CD4-positive, alpha-beta T cell (primary cell): Measurements from ENCODE around the gene COBL. TPM values are rescaled to one million over a fixed set of nuclear protein-coding genes. Genes with fewer than 3 reads are reported as not detected.

Experiments used
- ATAC-seq: fragments of 200-7000 bp; cut with Tn5 transposase; one replicate; pipeline ENCODE4 v1.10.0; 2022; ENCODE audit warnings: mild to moderate bottlenecking; ENCODE audit not compliant: poor library complexity
- CTCF ChIA-PET: fragments of 350-600 bp; sonication (Branson Sonifier 250); formaldehyde crosslinking; loops from one replicate; lab custom pipeline; 2021; ENCODE audit warnings: antibody characterized with exemption, inconsistent platforms; lab: Charles Lee
- POLR2A ChIA-PET: fragments of 350-600 bp; sonication (Branson Sonifier 250); formaldehyde crosslinking; loops from one replicate; lab custom pipeline; 2021; ENCODE audit warnings: antibody characterized with exemption, inconsistent platforms; lab: Charles Lee
- DNase-seq, 14 experiments: peaks; one replicate each; pipeline ENCODE4 v3.0.0-alpha.2; 2013 to 2020; ENCODE audit warnings: mixed read lengths in 2 of 14
- H3K27ac ChIP-seq, 2 donors: one replicate each; pipeline versions ENCODE4 v1.5.1 to v1.7.0; 2013; ENCODE audit warnings: low read length in 2 of 2, low read depth in 1 of 2, mild to moderate bottlenecking in 1 of 2
- H3K27me3 ChIP-seq, 2 experiments: 1 replicate in 1 of 2; 2 replicates in 1 of 2; pipeline versions ENCODE4 v1.6.1 to v1.7.0; 2013; ENCODE audit warnings: low read length in 2 of 2, control low read depth in 1 of 2, mild to moderate bottlenecking in 1 of 2, moderate library complexity in 1 of 2; ENCODE audit not compliant: insufficient read depth in 2 of 2, control insufficient read depth in 1 of 2
- H3K36me3 ChIP-seq: one replicate; pipeline ENCODE4 v1.6.1; 2013; ENCODE audit warnings: low read length, control low read depth; ENCODE audit not compliant: insufficient read depth
- H3K4me1 ChIP-seq: one replicate; pipeline ENCODE4 v1.6.1; 2013; ENCODE audit warnings: low read length, control low read depth; ENCODE audit not compliant: insufficient read depth
- H3K4me3 ChIP-seq: one replicate; pipeline ENCODE4 v1.5.1; 2013; ENCODE audit warnings: mild to moderate bottlenecking, low read length, moderate library complexity
- H3K9me3 ChIP-seq, 2 experiments: 1 replicate in 1 of 2; 2 replicates in 1 of 2; pipeline versions ENCODE4 v1.6.1 to v1.7.0; 2013; ENCODE audit warnings: low read length in 2 of 2, mild to moderate bottlenecking in 2 of 2, control low read depth in 1 of 2, moderate library complexity in 1 of 2; ENCODE audit not compliant: control insufficient read depth in 1 of 2, insufficient read depth in 1 of 2
- H3K27ac Mint-ChIP-seq: one replicate; pipeline ENCODE4 v1.8.0; 2020; ENCODE audit warnings: mixed read lengths
- H3K27me3 Mint-ChIP-seq: one replicate; pipeline ENCODE4 v1.8.0; 2021; ENCODE audit warnings: mixed read lengths
- H3K36me3 Mint-ChIP-seq: one replicate; pipeline ENCODE4 v1.8.0; 2021; ENCODE audit warnings: low read depth, mixed read lengths
- H3K4me1 Mint-ChIP-seq: one replicate; pipeline ENCODE4 v1.8.0; 2021; ENCODE audit warnings: low read depth, mixed read lengths
- H3K4me3 Mint-ChIP-seq: one replicate; pipeline ENCODE4 v1.8.0; 2020; ENCODE audit warnings: mild to moderate bottlenecking, mixed read lengths
- H3K9me3 Mint-ChIP-seq: one replicate; pipeline ENCODE4 v1.8.0; 2020; ENCODE audit warnings: mixed read lengths
- CTCF ChIP-seq: fragments of 200-600 bp; IDR thresholded peaks from one replicate; pipeline ENCODE4 v1.8.0; 2022; ENCODE audit warnings: antibody characterized with exemption, mild to moderate bottlenecking
- intact Hi-C, 2 experiments: fragments of 100-400 bp; cut with DNase I in 1 of 2; cut with micrococcal nuclease in 1 of 2; formaldehyde crosslinking; loops; one replicate each; pipeline versions ENCODE4 v1.15.1 to v1.9.0; 2023 to 2025; cut with DNase I, micrococcal nuclease
- total RNA-seq, 174 experiments: library from RNA in 2 of 174; stranded (reverse) in 2 of 174; gene quantifications; one replicate each; pipeline ENCODE4 v1.2.3 and lab custom pipeline; 2021 to 2026

COBL gene
- total RNA-seq, 2 experiments from 2014 or later: not detected

DNA sequence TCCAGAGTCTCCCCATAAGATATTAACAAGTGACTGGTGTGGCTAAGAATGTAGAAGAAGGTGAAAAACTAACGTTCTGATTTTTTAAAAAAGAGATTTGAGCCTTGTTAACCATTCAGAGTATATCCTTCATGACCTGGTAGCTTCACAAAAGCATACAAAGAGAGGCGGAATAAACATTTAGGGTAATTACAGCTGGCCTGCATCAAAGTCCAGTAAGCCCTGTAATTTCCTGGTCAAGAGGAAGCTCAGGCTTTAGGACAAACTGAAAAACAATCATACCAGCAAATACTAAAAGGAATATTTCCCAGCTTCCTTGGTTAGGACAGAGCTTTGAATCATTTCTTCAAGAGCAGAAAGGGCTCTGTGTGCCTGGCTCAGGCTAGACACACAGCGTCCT, 165.2 kb downstream of the COBL start:
- H3K36me3 Mint-ChIP-seq: no peaks in the 10 kb centered on the region
- ChIA-PET POLR2A (no interaction called here), CTCF (interaction anchor here (0.5 to 1.7 kb wide), 3 partner anchors 9 to 11 kb away, joined by 3 to 6 read pairs (median 4); no protein-coding TSS in a partner anchor)

DNA sequence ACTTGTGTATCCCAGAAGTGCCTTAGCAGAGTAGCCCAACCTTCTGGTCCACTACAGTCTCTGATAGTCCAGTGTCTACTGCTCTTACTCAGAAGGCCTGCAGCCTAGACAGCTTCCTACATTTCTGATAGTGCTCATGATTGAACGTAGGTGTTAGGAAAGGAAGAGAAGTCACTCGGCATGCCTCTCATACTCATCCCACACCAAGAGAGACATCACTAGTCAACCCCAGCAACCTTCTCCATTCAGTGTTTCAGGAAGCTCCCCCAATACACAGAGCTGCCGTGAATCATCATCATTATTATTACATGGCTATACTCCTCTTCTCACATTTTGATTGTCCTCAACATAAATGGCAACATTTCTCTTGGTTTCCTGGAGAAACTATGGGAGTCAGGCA, 166.4 kb downstream of the COBL start:
- peaks cover 0 to 4% of the 10 kb centered on the region in 2 experiments for H3K27me3 ChIP-seq
- peaks cover 10 to 23% of the 10 kb centered on the region in 2 experiments for H3K9me3 ChIP-seq
- ChIA-PET POLR2A (no interaction called here), CTCF (no interaction called here)
- H3K36me3 Mint-ChIP-seq: no peaks in the 10 kb centered on the region
- no peaks in the 10 kb centered on the region for H3K36me3 ChIP-seq
- peaks cover 5% of the 10 kb centered on the region for H3K9me3 Mint-ChIP-seq
- no peak for TF ChIP-seq CTCF
- no peak overlapping the region for H3K27ac Mint-ChIP-seq
- ATAC-seq (no peak), DNase-seq (no peak)
- peaks cover 11% of the 10 kb centered on the region for H3K27me3 Mint-ChIP-seq
- H3K4me1 ChIP-seq: no peaks in the 10 kb centered on the region
- no peak overlapping the region for H3K4me3 Mint-ChIP-seq
- H3K27ac ChIP-seq: no peak overlapping the region
- intact Hi-C loops: no loop called here
- no peak overlapping the region for H3K4me3 ChIP-seq
- H3K4me1 Mint-ChIP-seq: no peaks in the 10 kb centered on the region

More for the DNA sequence above, 165.2 kb downstream of the COBL start:
- no peak overlapping the region for H3K27ac ChIP-seq
- Mint-ChIP-seq H3K27me3 (peaks cover 11% of the 10 kb centered on the region), H3K9me3 (peaks cover 5% of the 10 kb centered on the region), H3K27ac (no peak overlapping the region), H3K4me3 (no peak overlapping the region), H3K4me1 (no peaks in the 10 kb centered on the region)
- H3K27me3 ChIP-seq: peaks cover 0 to 4% of the 10 kb centered on the region in 2 experiments
- intact Hi-C loops: no loop called here
- H3K36me3 ChIP-seq: no peaks in the 10 kb centered on the region
- ATAC-seq (no peak), DNase-seq (no peak)
- H3K4me1 ChIP-seq: no peaks in the 10 kb centered on the region
- peaks cover 10 to 21% of the 10 kb centered on the region in 2 experiments for H3K9me3 ChIP-seq
- no peak for TF ChIP-seq CTCF
- H3K4me3 ChIP-seq: no peak overlapping the region

DNA sequence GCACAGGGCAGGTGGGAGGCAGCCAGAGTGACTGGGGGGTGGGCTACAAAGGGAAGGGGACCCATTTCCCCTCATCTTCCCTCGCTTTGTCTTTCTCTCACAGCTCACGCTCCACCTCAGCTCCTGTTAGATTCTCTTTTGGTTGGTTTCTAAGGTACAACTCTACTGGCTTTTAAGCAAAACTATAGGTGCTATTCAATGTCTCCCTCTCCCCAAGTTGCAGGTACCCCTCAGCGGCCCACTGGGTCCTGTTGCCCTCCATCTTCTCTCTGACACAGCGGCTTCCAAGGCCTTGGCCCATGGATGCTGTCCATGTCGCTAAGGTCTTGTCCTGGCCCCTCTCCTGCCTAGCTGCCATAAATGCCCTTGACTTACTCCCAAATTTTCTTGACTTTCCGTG, 168.4 kb downstream of the COBL start:
- no peaks in the 10 kb centered on the region for H3K36me3 ChIP-seq
- intact Hi-C loops: no loop called here
- Mint-ChIP-seq H3K4me3 (no peak overlapping the region), H3K9me3 (peaks cover 5% of the 10 kb centered on the region), H3K36me3 (no peaks in the 10 kb centered on the region), H3K27ac (no peak overlapping the region), H3K4me1 (no peaks in the 10 kb centered on the region), H3K27me3 (peaks cover 6% of the 10 kb centered on the region)
- peaks cover 10 to 23% of the 10 kb centered on the region in 2 experiments for H3K9me3 ChIP-seq
- no peaks in the 10 kb centered on the region for H3K4me1 ChIP-seq
- ATAC-seq (no peak), DNase-seq (no peak)
- H3K4me3 ChIP-seq: no peak overlapping the region
- ChIA-PET POLR2A (no interaction called here), CTCF (interaction anchor here (1.2 kb wide), 1 partner anchor 14 kb away, joined by 3 read pairs; no protein-coding TSS in a partner anchor)
- no peak for TF ChIP-seq CTCF
- H3K27me3 ChIP-seq: peaks cover 0 to 4% of the 10 kb centered on the region in 2 experiments
- no peak overlapping the region for H3K27ac ChIP-seq
